ENCODE results near the gene NABP1.
"Not testable (repeated sequence)": the region's sequence is repeated elsewhere in the genome, so short reads cannot be mapped to it uniquely, and the experiment has no call there.

GRCh38 chr2:191644613-191645012 is 33.3 kb upstream of the NABP1 start:
- not testable (repeated sequence) for TF ChIP-seq POLR2A (IDR thresholded peaks at IDR 0.05; ENCODE audit: extremely low read depth, insufficient read length); CTCF (IDR thresholded peaks at IDR 0.05; ENCODE audit: low read depth, low read length)

Data from NB4 (cell line).